B cell (primary cell): ENCODE measurements around the gene WDR62. TPM values are rescaled to one million over a fixed set of nuclear protein-coding genes. Genes with fewer than 3 reads are reported as not detected.

ENCODE experiments used
- ATAC-seq: fragments of 200-7000 bp; cut with Tn5 transposase; one replicate; pipeline ENCODE4 v1.10.0; 2021; ENCODE audit warnings: low read depth, mild to moderate bottlenecking, moderate number of reproducible peaks, moderate library complexity
- CTCF ChIA-PET: fragments of 350-600 bp; sonication (Branson Sonifier 250); formaldehyde crosslinking; loops from one replicate; lab custom pipeline; 2021; ENCODE audit warnings: antibody characterized with exemption, inconsistent platforms; lab: Charles Lee
- POLR2A ChIA-PET: fragments of 350-600 bp; sonication (Branson Sonifier 250); formaldehyde crosslinking; loops from one replicate; lab custom pipeline; 2021; ENCODE audit warnings: antibody characterized with exemption; lab: Charles Lee
- DNase-seq: peaks from one replicate; pipeline ENCODE4 v3.0.0; 2013
- H2AFZ ChIP-seq: 2 replicates; pipeline ENCODE4 v1.6.1; 2012; ENCODE audit warnings: mild to moderate bottlenecking, low read depth, low read length; ENCODE audit not compliant: insufficient read depth, poor library complexity, severe bottlenecking
- H3K27ac ChIP-seq, 2 donors: 1 replicate in 1 of 2; 2 replicates in 1 of 2; pipeline ENCODE4 v1.5.1; 2012 to 2013; ENCODE audit warnings: low read length in 2 of 2, mild to moderate bottlenecking in 2 of 2, moderate library complexity in 1 of 2
- H3K27me3 ChIP-seq, 4 experiments: fragments of 200-600 bp in 1 of 4; sonication (generic) in 1 of 4; replicated peaks in 1 of 4; 1 replicate in 2 of 4; 2 replicates in 2 of 4; pipeline versions ENCODE4 v1.6.1 to v1.7.0; 2013 to 2016; ENCODE audit warnings: low read length in 3 of 4, mild to moderate bottlenecking in 2 of 4, mixed read lengths in 1 of 4, moderate library complexity in 1 of 4; ENCODE audit not compliant: insufficient read depth in 4 of 4, control insufficient read depth in 3 of 4; ENCODE audit errors: control extremely low read depth in 1 of 4
- H3K36me3 ChIP-seq, 2 experiments: replicated peaks in 1 of 2; 1 replicate in 1 of 2; 2 replicates in 1 of 2; pipeline versions ENCODE4 v1.6.1 to v1.7.1; 2013; ENCODE audit warnings: low read length in 1 of 2; ENCODE audit not compliant: insufficient read depth in 2 of 2, control insufficient read depth in 1 of 2; ENCODE audit errors: control extremely low read depth in 1 of 2, extremely low read depth in 1 of 2
- H3K4me1 ChIP-seq, 2 donors: fragments of 200-600 bp in 1 of 2; sonication (generic) in 1 of 2; 1 replicate in 1 of 2; 2 replicates in 1 of 2; pipeline versions ENCODE4 v1.5.1 to v1.6.1; 2013 to 2017; ENCODE audit warnings: low read length in 2 of 2; ENCODE audit not compliant: control insufficient read depth in 2 of 2, insufficient read depth in 2 of 2
- H3K4me2 ChIP-seq: replicated peaks from 2 replicates; pipeline ENCODE3; 2012; ENCODE audit warnings: mild to moderate bottlenecking, low read depth, low read length; ENCODE audit not compliant: poor library complexity, severe bottlenecking
- H3K4me3 ChIP-seq, 5 experiments: fragments of 200-600 bp in 1 of 5; sonication (generic) in 1 of 5; 1 replicate in 3 of 5; 2 replicates in 2 of 5; pipeline versions ENCODE4 v1.5.1 to v1.7.0; 2011 to 2016; ENCODE audit warnings: low read length in 4 of 5, mild to moderate bottlenecking in 4 of 5, low read depth in 2 of 5, control low read depth in 1 of 5, moderate library complexity in 1 of 5; ENCODE audit not compliant: insufficient read depth in 1 of 5; ENCODE audit errors: control extremely low read depth in 1 of 5, extremely low read depth in 1 of 5
- H3K79me2 ChIP-seq: fragments of 200-600 bp; sonication (generic); one replicate; pipeline ENCODE4 v1.6.0; 2016; ENCODE audit warnings: low read length; ENCODE audit not compliant: control insufficient read depth, insufficient read depth
- H3K9ac ChIP-seq: fragments of 200-600 bp; sonication (generic); 2 replicates; pipeline ENCODE4 v1.6.1; 2017; ENCODE audit warnings: mild to moderate bottlenecking, low read length, moderate library complexity
- H3K9me3 ChIP-seq, 3 donors: one replicate each; pipeline versions ENCODE4 v1.6.1 to v1.7.1; 2013; ENCODE audit warnings: low read length in 2 of 3; ENCODE audit not compliant: control insufficient read depth in 2 of 3, insufficient read depth in 1 of 3; ENCODE audit errors: control extremely low read depth in 1 of 3
- H4K20me1 ChIP-seq: 2 replicates; pipeline ENCODE4 v1.6.0; 2012; ENCODE audit warnings: mild to moderate bottlenecking, low read length; ENCODE audit not compliant: insufficient read depth, control insufficient read depth, poor library complexity, severe bottlenecking
- H3K27ac Mint-ChIP-seq: one replicate; pipeline ENCODE4 v1.8.0; 2021; ENCODE audit warnings: mixed read lengths
- H3K27me3 Mint-ChIP-seq: one replicate; pipeline ENCODE4 v1.8.0; 2021; ENCODE audit warnings: mixed read lengths
- H3K4me1 Mint-ChIP-seq: one replicate; pipeline ENCODE4 v1.8.0; 2021; ENCODE audit warnings: mixed read lengths
- H3K4me3 Mint-ChIP-seq: one replicate; pipeline ENCODE4 v1.8.0; 2021; ENCODE audit warnings: mixed read lengths
- H3K9me3 Mint-ChIP-seq: one replicate; pipeline ENCODE4 v1.8.0; 2022; ENCODE audit warnings: mixed read lengths; ENCODE audit not compliant: insufficient read depth
- EZH2 ChIP-seq: IDR thresholded peaks from 2 replicates; pipeline ENCODE4 v1.6.1; 2012; ENCODE audit warnings: borderline replicate concordance, low read depth, mild to moderate bottlenecking, moderate library complexity, low read length; ENCODE audit not compliant: insufficient read depth, poor library complexity, severe bottlenecking
- WGBS: methylation state at CpG from one replicate; pipeline ENCODE4 v1.1.5; 2013; ENCODE audit warnings: missing lambda C conversion rate; ENCODE audit not compliant: insufficient coverage; 5-methylcytosine and 5-hydroxymethylcytosine counted together
- intact Hi-C: fragments of 100-400 bp; cut with micrococcal nuclease; formaldehyde crosslinking; loops from one replicate; pipeline ENCODE4 v1.10.0; 2022
- polyA plus RNA-seq: library from polyadenylated mRNA; depleted of rRNA; stranded (reverse); fragments of >200 nt; gene quantifications from 2 replicates; pipeline ENCODE4 v1.2.3, GENCODE V29; 2012
- total RNA-seq, 2 donors: library from RNA; stranded (reverse); fragments of 120-200 nt in 1 of 2; gene quantifications; 1 replicate in 1 of 2; 2 replicates in 1 of 2; pipeline versions ENCODE4 v1.2.3 to v1.2.4, GENCODE V29; 2013 to 2022
- TF ChIP-seq, protein P1 (sequence below): fragments of 200-600 bp; IDR thresholded peaks from one replicate; pipeline ENCODE4 v1.8.0; 2022; ENCODE audit warnings: antibody characterized with exemption, mild to moderate bottlenecking

WDR62 gene
- total and polyA plus RNA-seq, 2 donors (not counting 1 experiment from before 2014, with no cell fraction given) = 1.8 to 1.9 TPM

DNA sequence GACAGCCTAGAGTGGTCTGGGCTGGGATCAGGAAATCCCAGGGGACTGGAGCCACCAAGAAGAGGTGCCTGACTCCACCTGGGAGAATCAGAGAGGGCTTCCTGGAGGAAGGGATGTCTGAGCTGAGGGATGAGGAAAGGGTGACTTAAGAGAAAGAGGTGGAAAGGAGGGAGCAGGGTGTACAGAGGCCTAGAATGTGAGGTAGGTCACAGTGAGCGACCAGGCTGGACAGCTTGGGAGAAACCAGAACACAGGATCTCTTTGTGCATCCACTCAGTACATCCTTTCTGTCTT is 61.6 kb downstream of the WDR62 start:
- Histone ChIP-seq H3K27ac (peak overlapping the region; percentile 84 to 90), H3K27me3 (no peaks in the 10 kb centered on the region), H4K20me1 (peaks cover 26% of the 10 kb centered on the region), H2AFZ (peak overlapping the region; percentile 84), H3K4me3 (peak overlapping the region in 4 of 5 experiments; percentile 76 to 91 (median 79)), H3K79me2 (peaks cover 63% of the 10 kb centered on the region), H3K9me3 (peaks cover 0 to 6% (median 0%) of the 10 kb centered on the region in 3 donors), H3K9ac (peak overlapping the region; percentile 73), H3K4me2 (peak overlapping the region; percentile 80), H3K36me3 (peaks cover 0 to 39% of the 10 kb centered on the region in 2 experiments), H3K4me1 (peaks cover 16 to 23% of the 10 kb centered on the region in 2 donors)
- ChIA-PET CTCF (interaction anchor here (5.6 kb wide), 1 partner anchor 11 kb away, joined by 42 read pairs; no protein-coding TSS in a partner anchor), POLR2A (interaction anchor here (0.6 to 3.4 kb wide), 2 partner anchors 62 to 1574 kb away, joined by 3 to 22 read pairs; partner anchors contain the start of genes THAP8 and WDR62)
- H3K4me1 Mint-ChIP-seq = peaks cover 40% of the 10 kb centered on the region
- TF ChIP-seq EZH2 = no peak
- TF ChIP-seq, protein P1, sequence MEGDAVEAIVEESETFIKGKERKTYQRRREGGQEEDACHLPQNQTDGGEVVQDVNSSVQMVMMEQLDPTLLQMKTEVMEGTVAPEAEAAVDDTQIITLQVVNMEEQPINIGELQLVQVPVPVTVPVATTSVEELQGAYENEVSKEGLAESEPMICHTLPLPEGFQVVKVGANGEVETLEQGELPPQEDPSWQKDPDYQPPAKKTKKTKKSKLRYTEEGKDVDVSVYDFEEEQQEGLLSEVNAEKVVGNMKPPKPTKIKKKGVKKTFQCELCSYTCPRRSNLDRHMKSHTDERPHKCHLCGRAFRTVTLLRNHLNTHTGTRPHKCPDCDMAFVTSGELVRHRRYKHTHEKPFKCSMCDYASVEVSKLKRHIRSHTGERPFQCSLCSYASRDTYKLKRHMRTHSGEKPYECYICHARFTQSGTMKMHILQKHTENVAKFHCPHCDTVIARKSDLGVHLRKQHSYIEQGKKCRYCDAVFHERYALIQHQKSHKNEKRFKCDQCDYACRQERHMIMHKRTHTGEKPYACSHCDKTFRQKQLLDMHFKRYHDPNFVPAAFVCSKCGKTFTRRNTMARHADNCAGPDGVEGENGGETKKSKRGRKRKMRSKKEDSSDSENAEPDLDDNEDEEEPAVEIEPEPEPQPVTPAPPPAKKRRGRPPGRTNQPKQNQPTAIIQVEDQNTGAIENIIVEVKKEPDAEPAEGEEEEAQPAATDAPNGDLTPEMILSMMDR = no peak
- H3K4me3 Mint-ChIP-seq = peak overlapping the region; percentile 95
- intact Hi-C loops = loop anchor here (10.0 kb wide), 1 partner anchor 471 kb away; the partner anchor contains the start of genes COX6B1 and ETV2
- DNase-seq = no peak
- no peaks in the 10 kb centered on the region for H3K27me3 Mint-ChIP-seq
- whole genome bisulfite sequencing = 100% methylated on average over 1 of the region's 1 CpG
- no peaks in the 10 kb centered on the region for H3K9me3 Mint-ChIP-seq
- no peak for ATAC-seq
- H3K27ac Mint-ChIP-seq = peak overlapping the region; percentile 99

DNA sequence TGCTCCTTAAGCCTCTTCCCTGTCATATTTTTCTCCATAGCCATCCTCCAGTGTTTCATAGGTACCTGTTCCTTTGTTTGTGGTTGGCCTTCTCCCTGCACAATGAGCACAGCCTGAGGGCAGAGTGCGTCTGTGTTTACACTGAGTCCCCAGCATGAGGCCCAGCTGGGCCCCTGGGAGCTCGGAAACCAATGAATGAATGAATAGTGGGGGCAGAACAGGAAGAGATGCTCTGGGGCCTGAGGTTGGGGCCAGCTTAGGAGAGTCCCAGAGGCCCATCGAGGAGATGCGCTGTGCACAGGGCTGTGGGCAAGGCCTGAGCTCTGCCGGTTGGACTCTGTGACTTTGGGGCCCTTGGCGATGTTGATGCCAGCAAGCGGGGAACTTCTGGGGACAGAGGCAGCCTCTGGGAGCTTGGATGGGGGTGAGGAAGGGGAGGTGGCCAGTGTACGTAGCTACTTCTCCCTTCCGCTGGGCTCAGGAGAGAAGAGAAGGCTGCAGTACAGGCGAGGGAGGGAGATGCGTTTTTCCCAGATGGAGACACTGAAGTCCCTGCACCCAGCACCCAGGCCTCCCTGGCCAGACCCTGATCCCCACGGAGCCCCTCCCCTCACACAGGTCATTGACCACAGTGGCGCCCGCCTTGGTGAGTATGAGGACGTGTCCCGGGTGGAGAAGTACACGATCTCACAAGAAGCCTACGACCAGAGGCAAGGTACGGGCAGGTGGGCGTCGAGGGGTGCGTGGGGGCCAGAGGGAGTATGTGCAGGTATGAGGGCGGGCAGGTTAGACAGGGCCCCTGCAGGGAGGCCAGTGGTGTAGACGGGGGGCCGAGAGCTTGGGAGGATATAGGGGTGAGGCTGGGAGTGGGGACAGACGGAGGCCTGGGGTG is 65.6 kb downstream of the WDR62 start:
- Histone ChIP-seq H3K4me3 (no peak overlapping the region), H4K20me1 (peaks cover 19% of the 10 kb centered on the region), H3K27ac (no peak overlapping the region), H3K9ac (no peak overlapping the region), H3K36me3 (peaks cover 0 to 49% of the 10 kb centered on the region in 2 experiments), H2AFZ (no peak overlapping the region), H3K4me1 (peaks cover 7 to 11% of the 10 kb centered on the region in 2 donors), H3K27me3 (no peaks in the 10 kb centered on the region), H3K9me3 (no peaks in the 10 kb centered on the region), H3K4me2 (no peak overlapping the region), H3K79me2 (peaks cover 50% of the 10 kb centered on the region)
- 96% methylated on average over 19 of the region's 26 CpGs for WGBS
- ChIA-PET CTCF (no interaction called here), POLR2A (no interaction called here)
- intact Hi-C loops = no loop called here
- DNase-seq = no peak
- Mint-ChIP-seq H3K27ac (no peak overlapping the region), H3K4me3 (no peak overlapping the region), H3K4me1 (peaks cover 15% of the 10 kb centered on the region), H3K27me3 (no peaks in the 10 kb centered on the region), H3K9me3 (no peaks in the 10 kb centered on the region)
- TF ChIP-seq, protein P1 = no peak
- no peak for TF ChIP-seq EZH2
- ATAC-seq = no peak
